ENCODE data around the gene CA11. TPM values are rescaled to one million over a fixed set of nuclear protein-coding genes. Genes with fewer than 3 reads are reported as not detected.
A peak's percentile ranks its signal among the peaks of the same experiment; 100 is the strongest.

The CA11 gene
- total and polyA plus RNA-seq, 9 of the 15 experiments (the other 6 are each of a cell fraction or from before 2014, with no cell fraction given), result 2.9 to 19.9 (median 8.3) TPM

GRCh38 chr19:48588670-48589401, 57.2 kb downstream of the CA11 start (continued):
- no peak for TF ChIP-seq ZNF512 (tag; IDR thresholded peaks at IDR 0.05)
- peak; percentile 95; the same call in 1 of the 2 replicates for TF ChIP-seq KAT7 (CRISPR knock-in tag; IDR thresholded peaks at IDR 0.05; ENCODE audit: borderline replicate concordance)
- TF ChIP-seq HCFC1 (IDR thresholded peaks at IDR 0.05; ENCODE audit: low read depth, low read length), result 0 out of 2 replicates have a peak, but pooled peaks have one; percentile 20
- TF ChIP-seq ZNF407 (IDR thresholded peaks at IDR 0.05; ENCODE audit: low read depth), result peak; percentile 51; the same call in 1 of the 2 replicates
- no peak for TF ChIP-seq ZNF764 (CRISPR knock-in tag; IDR thresholded peaks at IDR 0.05; ENCODE audit: low read depth)
- TF ChIP-seq HDAC6 (IDR thresholded peaks at IDR 0.05; ENCODE audit: low read depth, low read length), result no peak
- no peak for TF ChIP-seq CREBBP (IDR thresholded peaks at IDR 0.05; ENCODE audit: low read depth, low read length)
- no peak for TF ChIP-seq THAP12 (CRISPR knock-in tag; IDR thresholded peaks at IDR 0.05)
- TF ChIP-seq THRB (CRISPR knock-in tag; conservative IDR thresholded peaks at IDR 0.05), result 0 out of 2 replicates have a peak, but pooled peaks have one; percentile 24
- no peak for TF ChIP-seq PRPF4 (IDR thresholded peaks at IDR 0.05; ENCODE audit: insufficient read depth, low read depth, low read length, poor library complexity, severe bottlenecking)
- no peak for TF ChIP-seq SAP30 (IDR thresholded peaks at IDR 0.05; ENCODE audit: borderline replicate concordance, insufficient read depth, low read depth, low read length, poor library complexity, severe bottlenecking)
- TF ChIP-seq NUFIP1 (IDR thresholded peaks at IDR 0.05; ENCODE audit: partially characterized antibody), result no peak
- no peak for TF ChIP-seq ZNF311 (CRISPR knock-in tag; IDR thresholded peaks at IDR 0.05)

Measured in K562 (cell line).